GM12801 (cell line): ENCODE measurements around the gene IKZF3.

Experiments used
- TF ChIP-seq, protein P1 (sequence below): IDR thresholded peaks from one replicate; pipeline ENCODE4 v1.5.1; 2011; ENCODE audit warnings: control low read depth; ENCODE audit not compliant: insufficient read length; ENCODE audit errors: extremely low read depth

IKZF3 gene

DNA sequence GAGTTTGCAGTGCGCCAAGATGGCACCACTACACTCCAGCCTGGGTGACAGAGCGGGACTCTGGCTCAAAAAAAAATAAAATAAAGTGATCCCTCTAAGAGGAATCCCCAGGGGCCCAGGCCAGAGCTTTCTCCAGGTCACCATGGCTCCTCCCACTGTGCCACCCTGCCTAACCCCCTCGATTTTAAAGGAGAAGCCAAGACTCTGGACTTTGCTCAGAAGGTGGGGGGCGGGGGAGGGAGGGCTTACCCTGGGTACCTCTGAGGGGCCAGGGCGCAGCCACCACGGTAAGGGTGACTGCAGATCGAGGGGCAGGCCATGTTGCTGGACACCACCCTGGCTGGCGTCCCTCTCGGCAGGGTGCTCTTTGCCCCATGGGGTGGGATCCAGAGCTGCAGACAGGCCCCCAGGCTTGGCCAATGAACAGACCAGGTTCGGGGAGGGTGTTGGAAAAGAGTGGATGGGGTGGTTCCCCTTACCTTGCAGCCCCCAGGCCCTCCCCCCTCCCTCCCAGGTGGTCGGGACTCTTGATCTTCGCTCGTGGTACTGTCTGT is 126.8 kb downstream of the IKZF3 start:
- TF ChIP-seq, protein P1, sequence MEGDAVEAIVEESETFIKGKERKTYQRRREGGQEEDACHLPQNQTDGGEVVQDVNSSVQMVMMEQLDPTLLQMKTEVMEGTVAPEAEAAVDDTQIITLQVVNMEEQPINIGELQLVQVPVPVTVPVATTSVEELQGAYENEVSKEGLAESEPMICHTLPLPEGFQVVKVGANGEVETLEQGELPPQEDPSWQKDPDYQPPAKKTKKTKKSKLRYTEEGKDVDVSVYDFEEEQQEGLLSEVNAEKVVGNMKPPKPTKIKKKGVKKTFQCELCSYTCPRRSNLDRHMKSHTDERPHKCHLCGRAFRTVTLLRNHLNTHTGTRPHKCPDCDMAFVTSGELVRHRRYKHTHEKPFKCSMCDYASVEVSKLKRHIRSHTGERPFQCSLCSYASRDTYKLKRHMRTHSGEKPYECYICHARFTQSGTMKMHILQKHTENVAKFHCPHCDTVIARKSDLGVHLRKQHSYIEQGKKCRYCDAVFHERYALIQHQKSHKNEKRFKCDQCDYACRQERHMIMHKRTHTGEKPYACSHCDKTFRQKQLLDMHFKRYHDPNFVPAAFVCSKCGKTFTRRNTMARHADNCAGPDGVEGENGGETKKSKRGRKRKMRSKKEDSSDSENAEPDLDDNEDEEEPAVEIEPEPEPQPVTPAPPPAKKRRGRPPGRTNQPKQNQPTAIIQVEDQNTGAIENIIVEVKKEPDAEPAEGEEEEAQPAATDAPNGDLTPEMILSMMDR: no peak

DNA sequence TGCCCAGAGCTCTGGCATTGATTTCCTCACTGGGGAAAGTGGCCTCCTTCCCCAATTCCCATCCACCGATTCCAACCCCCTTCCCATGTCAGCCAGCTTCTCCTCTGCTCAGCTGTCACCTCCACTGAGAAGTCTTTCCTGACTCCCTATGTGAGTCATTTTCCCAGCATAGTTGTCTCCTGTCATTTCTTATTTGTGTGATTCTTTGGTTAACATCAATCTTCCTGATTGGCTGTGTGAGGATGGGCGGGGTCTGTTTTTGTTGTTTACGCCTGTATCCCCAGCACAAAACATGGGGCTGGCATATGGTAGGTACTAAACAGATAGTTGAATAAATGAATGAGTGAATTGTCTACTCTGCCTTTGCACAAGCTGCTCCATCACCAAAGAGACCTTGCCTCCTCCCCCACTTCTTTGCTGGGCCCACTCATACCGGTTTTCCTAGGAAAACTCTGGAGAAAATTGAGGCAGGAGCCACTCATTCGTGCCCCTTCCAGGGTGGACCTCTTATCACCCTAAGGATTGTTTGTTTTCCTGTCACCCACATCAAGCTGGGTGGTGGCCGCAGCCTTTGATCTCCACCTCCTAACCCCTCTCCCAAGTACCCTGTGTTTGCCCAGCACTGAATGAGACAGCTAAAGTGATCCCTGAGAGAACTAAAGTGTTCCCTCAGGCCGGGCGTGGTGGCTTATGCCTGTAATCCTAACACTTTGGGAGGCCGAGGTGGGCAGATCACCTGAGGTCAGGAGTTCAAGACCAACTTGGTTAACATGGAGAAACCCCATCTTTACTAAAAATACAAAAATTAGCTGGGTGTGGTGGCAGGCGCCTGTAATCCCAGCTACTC is 127.6 kb downstream of the IKZF3 start:
- TF ChIP-seq, protein P1: no peak

DNA sequence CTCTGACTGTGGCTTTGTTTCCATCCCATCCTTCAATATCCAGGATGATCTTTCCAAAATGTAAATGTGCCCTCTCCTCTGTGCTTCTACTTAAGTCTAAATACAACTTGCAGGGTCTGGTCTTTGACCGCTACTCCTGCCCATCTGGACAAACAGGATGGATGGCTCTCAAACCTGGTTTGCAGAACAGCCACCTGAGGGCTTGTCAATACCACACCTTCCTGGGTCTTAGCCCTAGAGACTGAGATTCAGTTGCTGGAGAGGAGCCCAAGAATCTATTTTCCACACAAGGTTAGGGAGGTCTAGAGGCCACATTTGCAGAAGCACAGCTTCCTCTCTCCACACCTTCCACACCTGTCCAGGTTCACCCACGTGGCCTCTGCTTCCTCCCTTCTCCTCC is 128.2 kb downstream of the IKZF3 start:
- TF ChIP-seq, protein P1: no peak

DNA sequence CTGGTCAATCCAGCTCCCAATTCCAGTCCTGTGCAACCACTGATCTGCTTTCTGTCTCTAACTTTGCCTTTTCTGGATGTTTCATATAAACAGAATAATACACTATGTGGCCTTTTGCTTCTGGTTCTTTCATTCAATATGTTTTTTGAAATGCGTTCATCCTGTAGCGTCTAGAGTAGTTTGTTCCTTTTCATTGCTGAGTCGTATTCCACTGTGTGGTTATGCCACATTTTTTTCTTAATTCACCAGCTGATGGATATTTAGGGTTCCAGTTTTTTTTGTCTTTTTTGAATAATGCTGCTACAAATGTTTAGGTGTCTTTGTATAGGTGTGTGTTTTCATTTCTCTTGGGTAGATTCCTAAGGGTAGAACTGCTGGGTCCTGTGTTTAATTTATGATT is 131.5 kb downstream of the IKZF3 start:
- TF ChIP-seq, protein P1: no peak

DNA sequence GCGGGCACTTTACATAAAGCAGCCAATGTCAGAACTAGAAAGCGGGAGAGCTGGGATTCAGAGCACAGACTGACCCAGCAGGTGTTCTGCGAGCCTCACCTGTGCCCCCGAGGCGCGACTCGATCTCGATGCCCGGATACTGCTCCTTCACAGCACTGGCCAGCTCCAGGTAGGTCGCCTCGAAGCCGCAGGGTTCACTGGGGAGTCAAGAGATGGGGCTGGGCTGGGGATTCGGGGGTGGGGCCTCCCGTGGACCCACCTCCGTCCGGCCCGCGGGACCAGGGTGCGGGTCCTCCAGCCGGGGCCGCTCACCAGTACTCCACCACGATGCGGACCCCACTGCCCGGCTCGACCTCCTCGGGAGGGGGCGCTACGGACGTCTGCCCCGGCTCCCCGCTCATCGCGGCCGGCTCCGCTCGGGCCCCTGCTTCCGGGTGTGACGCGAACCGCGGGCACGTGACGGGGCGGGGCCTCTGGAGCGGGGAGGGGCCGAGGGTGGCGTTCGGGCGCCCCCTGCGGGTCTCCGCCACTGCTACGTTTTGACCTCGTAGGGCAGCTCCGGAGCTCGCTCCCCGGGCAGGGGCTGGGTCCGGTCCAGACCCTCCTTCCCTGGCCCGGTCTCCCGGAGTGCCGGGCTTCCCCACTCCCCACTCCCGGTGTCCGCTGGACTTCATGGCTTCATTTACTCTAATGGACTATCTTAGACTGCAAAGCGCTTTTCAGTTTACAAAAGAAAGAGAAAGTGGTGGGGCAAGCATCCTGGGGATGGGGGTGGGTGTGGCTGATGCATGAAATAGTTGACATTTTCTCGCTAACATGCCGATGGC is 133.8 kb downstream of the IKZF3 start, which contains the start of gene MIEN1:
Gene MIEN1 (minus strand): TSS at position 438 of the 827 bp plus-strand sequence. CDS start 37 bp downstream, at position 401.
- TF ChIP-seq, protein P1: no peak

DNA sequence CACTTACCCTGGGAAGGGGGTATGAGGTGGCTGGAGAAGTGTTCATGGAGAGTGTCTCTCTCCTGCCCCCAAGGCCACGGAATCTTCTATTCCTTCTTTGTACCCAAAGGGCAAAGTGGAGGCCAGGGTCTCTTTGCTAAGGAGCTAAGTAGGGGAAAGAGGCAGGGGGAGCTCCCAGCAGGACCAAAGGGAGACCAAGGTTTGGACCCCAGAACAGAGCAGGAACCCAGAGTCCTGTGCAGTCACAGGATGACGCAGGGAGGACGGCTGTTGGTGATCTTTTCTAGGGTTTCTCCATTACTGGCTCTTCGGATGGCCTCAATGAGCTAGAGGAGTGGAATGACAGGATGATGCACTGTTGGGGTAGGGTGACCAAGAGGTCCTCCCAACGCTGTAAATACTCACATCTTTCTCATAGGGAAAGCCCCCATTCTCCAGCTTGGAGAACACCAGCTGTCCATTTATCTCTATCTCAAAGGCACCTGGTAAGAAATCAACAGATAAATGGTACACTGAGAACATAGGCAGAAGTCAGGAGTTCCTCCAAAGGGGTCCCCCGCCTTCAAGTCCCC is 134.7 kb downstream of the IKZF3 start:
- TF ChIP-seq, protein P1: no peak

DNA sequence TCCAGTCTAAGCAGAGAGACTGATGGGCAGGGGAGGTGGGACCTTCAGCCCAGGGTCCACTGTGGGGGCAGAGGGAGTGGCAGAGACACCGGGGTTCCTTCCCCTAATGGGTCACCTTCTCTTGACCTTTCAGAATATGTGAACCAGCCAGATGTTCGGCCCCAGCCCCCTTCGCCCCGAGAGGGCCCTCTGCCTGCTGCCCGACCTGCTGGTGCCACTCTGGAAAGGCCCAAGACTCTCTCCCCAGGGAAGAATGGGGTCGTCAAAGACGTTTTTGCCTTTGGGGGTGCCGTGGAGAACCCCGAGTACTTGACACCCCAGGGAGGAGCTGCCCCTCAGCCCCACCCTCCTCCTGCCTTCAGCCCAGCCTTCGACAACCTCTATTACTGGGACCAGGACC is 136.6 kb downstream of the IKZF3 start:
- TF ChIP-seq, protein P1: no peak
